ENCODE data around the gene DOCK10.
A peak's percentile ranks its signal among the peaks of the same experiment; 100 is the strongest.

Gene DOCK10

GRCh38 chr2:224837066-224837465, 205.2 kb downstream of the DOCK10 start:
- H3K4me1 ChIP-seq (ENCODE audit: control insufficient read depth, insufficient read depth, low read length, poor library complexity, severe bottlenecking), result peaks cover 4% of the 10 kb centered on the region
- no peak overlapping the region for H3K27ac ChIP-seq (ENCODE audit: low read depth, low read length, severe bottlenecking)
- no peak overlapping the region for H3K4me3 ChIP-seq (ENCODE audit: extremely low read depth, insufficient read depth, low read length, poor library complexity, severe bottlenecking)
- no peaks in the 10 kb centered on the region for H3K9me3 ChIP-seq (ENCODE audit: control insufficient read depth, low read length)
- 100% methylated on average over 2 of the region's 2 CpGs for WGBS, 2 experiments (ENCODE audit: insufficient coverage in 2 of 2)
- no peaks in the 10 kb centered on the region for H3K36me3 ChIP-seq (ENCODE audit: control insufficient read depth, insufficient read depth, low read length)

DNA sequence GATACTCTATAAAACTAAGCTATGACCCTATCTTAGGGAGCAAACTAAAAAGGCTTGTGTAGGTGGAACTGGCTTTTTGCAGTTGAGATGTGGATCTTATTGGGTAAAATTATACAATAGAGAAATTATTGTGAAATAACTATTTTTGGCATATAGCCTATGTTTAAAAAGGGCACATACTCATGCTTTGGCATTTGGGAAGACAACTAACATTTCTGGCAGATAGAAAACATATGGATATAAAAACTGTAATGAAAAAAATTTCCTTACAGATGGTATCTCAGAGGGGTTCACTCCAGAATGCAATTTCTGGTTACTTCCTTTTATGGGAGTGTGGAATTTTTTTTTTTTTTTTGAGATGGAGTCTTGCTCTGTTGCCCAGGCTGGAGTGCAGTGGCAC, 206.0 kb downstream of the DOCK10 start:
- H3K4me1 ChIP-seq (ENCODE audit: control insufficient read depth, insufficient read depth, low read length, poor library complexity, severe bottlenecking), result peaks cover 4% of the 10 kb centered on the region
- no peak overlapping the region for H3K27ac ChIP-seq (ENCODE audit: low read depth, low read length, severe bottlenecking)
- no peaks in the 10 kb centered on the region for H3K9me3 ChIP-seq (ENCODE audit: control insufficient read depth, low read length)
- no peak overlapping the region for H3K4me3 ChIP-seq (ENCODE audit: extremely low read depth, insufficient read depth, low read length, poor library complexity, severe bottlenecking)
- no peaks in the 10 kb centered on the region for H3K36me3 ChIP-seq (ENCODE audit: control insufficient read depth, insufficient read depth, low read length)

DNA sequence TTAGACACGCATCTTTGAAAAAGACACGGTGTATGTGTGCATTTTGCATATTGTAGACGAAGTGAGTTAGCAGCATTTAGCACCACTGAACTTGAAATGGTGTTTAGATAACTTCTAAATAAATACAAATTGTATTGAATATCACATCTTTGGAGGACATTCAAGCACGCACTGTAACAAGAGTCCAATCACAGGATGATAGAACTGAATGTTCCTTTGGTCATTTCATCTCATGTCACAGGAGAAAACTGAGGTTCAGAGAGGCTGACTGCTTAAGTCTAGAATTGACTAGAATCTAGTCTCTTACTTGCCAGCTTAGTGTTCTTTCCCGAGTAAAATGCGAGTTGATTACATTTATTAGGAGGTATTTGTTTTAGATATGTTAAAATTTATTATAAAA, 206.9 kb downstream of the DOCK10 start:
- Histone ChIP-seq H3K4me1 (ENCODE audit: control insufficient read depth, insufficient read depth, low read length, poor library complexity, severe bottlenecking) (peaks cover 4% of the 10 kb centered on the region), H3K36me3 (ENCODE audit: control insufficient read depth, insufficient read depth, low read length) (no peaks in the 10 kb centered on the region), H3K9me3 (ENCODE audit: control insufficient read depth, low read length) (no peaks in the 10 kb centered on the region), H3K4me3 (ENCODE audit: extremely low read depth, insufficient read depth, low read length, poor library complexity, severe bottlenecking) (no peak overlapping the region), H3K27ac (ENCODE audit: low read depth, low read length, severe bottlenecking) (no peak overlapping the region)
- WGBS, 2 experiments (ENCODE audit: insufficient coverage in 2 of 2), result 80 to 100% methylated on average over 1 to 4 of the region's 6 CpGs

GRCh38 chr2:224833986-224834385, 208.3 kb downstream of the DOCK10 start:
- peaks cover 4% of the 10 kb centered on the region for H3K4me1 ChIP-seq (ENCODE audit: control insufficient read depth, insufficient read depth, low read length, poor library complexity, severe bottlenecking)
- no peak overlapping the region for H3K27ac ChIP-seq (ENCODE audit: low read depth, low read length, severe bottlenecking)
- H3K36me3 ChIP-seq (ENCODE audit: control insufficient read depth, insufficient read depth, low read length), result no peaks in the 10 kb centered on the region
- WGBS, 2 experiments (ENCODE audit: insufficient coverage in 2 of 2), result 67% methylated on average over 1 of the region's 2 CpGs; no CpG with 5 or more reads in 1 of the 2 experiments
- H3K4me3 ChIP-seq (ENCODE audit: extremely low read depth, insufficient read depth, low read length, poor library complexity, severe bottlenecking), result no peak overlapping the region
- H3K9me3 ChIP-seq (ENCODE audit: control insufficient read depth, low read length), result no peaks in the 10 kb centered on the region

DNA sequence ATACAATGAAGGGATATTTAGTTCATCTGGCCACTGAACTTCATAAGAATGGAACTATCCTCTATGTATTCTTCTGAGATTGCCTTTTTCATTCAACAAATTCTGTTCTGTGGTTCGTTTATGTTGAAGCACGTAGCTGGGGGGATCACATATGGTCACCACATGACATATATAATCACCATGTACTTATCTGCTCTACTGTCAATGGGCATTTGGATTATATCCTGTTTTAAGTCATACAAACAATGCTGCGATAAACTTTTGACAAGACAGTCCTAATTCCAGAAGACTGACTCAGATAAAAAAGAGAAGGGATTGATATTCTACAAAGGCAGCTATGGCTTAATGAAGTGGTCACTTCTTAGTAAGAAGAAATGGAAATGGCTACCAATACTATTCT, 210.1 kb downstream of the DOCK10 start:
- H3K27ac ChIP-seq (ENCODE audit: low read depth, low read length, severe bottlenecking), result no peak overlapping the region
- no peaks in the 10 kb centered on the region for H3K36me3 ChIP-seq (ENCODE audit: control insufficient read depth, insufficient read depth, low read length)
- H3K4me3 ChIP-seq (ENCODE audit: extremely low read depth, insufficient read depth, low read length, poor library complexity, severe bottlenecking), result no peak overlapping the region
- H3K9me3 ChIP-seq (ENCODE audit: control insufficient read depth, low read length), result no peaks in the 10 kb centered on the region
- no peaks in the 10 kb centered on the region for H3K4me1 ChIP-seq (ENCODE audit: control insufficient read depth, insufficient read depth, low read length, poor library complexity, severe bottlenecking)
- WGBS, 2 experiments (ENCODE audit: insufficient coverage in 2 of 2), result 82% methylated on average over 2 of the region's 3 CpGs; no CpG with 5 or more reads in 1 of the 2 experiments

DNA sequence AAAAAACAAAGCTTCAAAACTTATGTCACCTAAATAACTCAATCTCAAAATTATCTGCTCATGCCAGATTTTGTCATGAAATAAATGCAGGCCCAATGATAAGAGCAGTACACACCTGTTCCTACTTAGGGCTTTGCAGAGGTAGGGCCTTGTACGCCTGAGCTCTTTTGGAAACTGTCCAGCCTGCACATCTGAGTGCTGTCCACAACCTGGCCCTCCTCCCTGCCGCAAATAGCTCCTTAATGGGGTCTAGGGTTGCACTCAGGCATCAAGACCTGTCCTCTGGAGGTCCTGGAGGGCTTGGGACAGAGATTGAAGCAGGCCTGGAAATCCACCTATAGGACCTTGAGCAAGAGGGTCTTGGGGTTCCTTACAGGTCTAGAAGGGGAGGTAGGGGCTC, 210.7 kb downstream of the DOCK10 start:
- Histone ChIP-seq H3K4me1 (ENCODE audit: control insufficient read depth, insufficient read depth, low read length, poor library complexity, severe bottlenecking) (no peaks in the 10 kb centered on the region), H3K9me3 (ENCODE audit: control insufficient read depth, low read length) (no peaks in the 10 kb centered on the region)
- 27 to 79% methylated on average over 1 to 2 of the region's 2 CpGs for WGBS, 2 experiments (ENCODE audit: insufficient coverage in 2 of 2)

DNA sequence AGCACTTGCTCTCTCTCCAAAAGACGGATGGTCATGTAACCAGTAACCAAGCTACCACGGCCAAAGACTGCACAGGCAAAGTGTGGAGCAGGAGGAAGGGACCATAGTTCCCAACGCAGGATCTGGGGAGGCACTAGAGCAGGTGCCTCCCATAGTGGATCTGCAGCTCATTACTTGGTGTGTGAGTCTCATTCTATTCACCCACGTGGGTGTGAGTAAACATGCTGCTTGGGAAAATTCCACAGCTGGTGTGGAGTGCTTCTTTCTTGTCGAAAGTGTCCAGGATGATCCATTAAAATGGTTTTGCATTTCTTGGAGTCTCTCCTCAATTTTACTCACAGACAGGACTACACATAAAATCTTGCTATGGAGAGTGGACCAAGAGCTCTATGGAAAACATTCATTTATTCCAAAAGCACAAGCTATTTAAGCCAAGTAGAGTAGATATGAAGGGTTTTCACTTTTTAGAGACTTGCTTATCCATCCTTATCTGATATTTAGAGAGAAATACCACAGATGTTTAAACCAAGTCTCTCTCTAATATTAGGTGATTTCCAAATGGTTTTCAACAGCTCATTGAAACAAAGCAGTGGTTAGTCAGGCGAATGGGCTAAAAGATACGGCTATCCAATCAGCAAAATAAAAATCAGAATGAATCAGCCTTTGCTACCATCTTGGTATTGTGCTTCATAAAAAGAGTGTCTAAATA, 221.8 kb downstream of the DOCK10 start:
- Histone ChIP-seq H3K9me3 (ENCODE audit: control insufficient read depth, low read length) (no peaks in the 10 kb centered on the region), H3K4me3 (ENCODE audit: extremely low read depth, insufficient read depth, low read length, poor library complexity, severe bottlenecking) (no peak overlapping the region), H3K27ac (ENCODE audit: low read depth, low read length, severe bottlenecking) (no peak overlapping the region), H3K4me1 (ENCODE audit: control insufficient read depth, insufficient read depth, low read length, poor library complexity, severe bottlenecking) (peaks cover 26% of the 10 kb centered on the region), H3K36me3 (ENCODE audit: control insufficient read depth, insufficient read depth, low read length) (no peaks in the 10 kb centered on the region)
- WGBS, 2 experiments (ENCODE audit: insufficient coverage in 2 of 2), result 88 to 90% methylated on average over 5 to 6 of the region's 7 CpGs

More for the DNA sequence above, 210.7 kb downstream of the DOCK10 start:
- no peak overlapping the region for H3K4me3 ChIP-seq (ENCODE audit: extremely low read depth, insufficient read depth, low read length, poor library complexity, severe bottlenecking)
- H3K36me3 ChIP-seq (ENCODE audit: control insufficient read depth, insufficient read depth, low read length), result no peaks in the 10 kb centered on the region
- no peak overlapping the region for H3K27ac ChIP-seq (ENCODE audit: low read depth, low read length, severe bottlenecking)

- no peaks in the 10 kb centered on the region for H3K9me3 ChIP-seq (ENCODE audit: control insufficient read depth, low read length)
- peaks cover 26% of the 10 kb centered on the region for H3K4me1 ChIP-seq (ENCODE audit: control insufficient read depth, insufficient read depth, low read length, poor library complexity, severe bottlenecking)
- 80% methylated on average over 1 of the region's 2 CpGs; no CpG with 5 or more reads in 1 of the 2 experiments for WGBS, 2 experiments (ENCODE audit: insufficient coverage in 2 of 2)
- peaks cover 4% of the 10 kb centered on the region for H3K36me3 ChIP-seq (ENCODE audit: control insufficient read depth, insufficient read depth, low read length)
- no peak overlapping the region for H3K27ac ChIP-seq (ENCODE audit: low read depth, low read length, severe bottlenecking)
- H3K4me3 ChIP-seq (ENCODE audit: extremely low read depth, insufficient read depth, low read length, poor library complexity, severe bottlenecking), result no peak overlapping the region
These were observed 223.2 kb downstream of the DOCK10 start for GRCh38 chr2:224819075-224819474.

DNA sequence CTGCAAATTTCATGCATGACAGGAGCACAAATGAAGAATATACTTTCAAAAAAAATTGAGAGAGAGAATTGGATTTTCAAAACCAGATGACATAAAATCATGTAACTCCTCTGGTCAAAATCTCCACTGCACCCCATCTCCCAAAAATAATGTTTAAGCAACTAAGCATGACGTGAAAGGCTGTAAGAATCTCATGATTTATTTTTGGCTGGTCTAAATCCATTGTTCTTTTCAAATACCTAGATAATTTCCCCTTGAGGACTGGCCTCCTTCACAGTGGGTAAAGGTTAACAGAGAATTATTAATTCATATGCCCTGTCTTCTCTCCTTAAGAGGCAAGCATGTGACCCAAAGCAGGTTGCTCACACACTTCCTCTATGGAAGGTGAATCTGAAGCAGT, 224.6 kb downstream of the DOCK10 start:
- 100% methylated on average over 1 of the region's 1 CpG; no CpG with 5 or more reads in 1 of the 2 experiments for WGBS, 2 experiments (ENCODE audit: insufficient coverage in 2 of 2)
- no peak overlapping the region for H3K27ac ChIP-seq (ENCODE audit: low read depth, low read length, severe bottlenecking)
- peaks cover 26% of the 10 kb centered on the region for H3K4me1 ChIP-seq (ENCODE audit: control insufficient read depth, insufficient read depth, low read length, poor library complexity, severe bottlenecking)
- H3K4me3 ChIP-seq (ENCODE audit: extremely low read depth, insufficient read depth, low read length, poor library complexity, severe bottlenecking), result no peak overlapping the region
- no peaks in the 10 kb centered on the region for H3K9me3 ChIP-seq (ENCODE audit: control insufficient read depth, low read length)
- peaks cover 4% of the 10 kb centered on the region for H3K36me3 ChIP-seq (ENCODE audit: control insufficient read depth, insufficient read depth, low read length)

- WGBS, 2 experiments (ENCODE audit: insufficient coverage in 2 of 2), result no CpG with 5 or more reads among the region's 4 CpGs
These were observed 225.5 kb downstream of the DOCK10 start for GRCh38 chr2:224816816-224817215.

GRCh38 chr2:224813578-224813977, 228.7 kb downstream of the DOCK10 start:
- no peak overlapping the region for H3K4me3 ChIP-seq (ENCODE audit: extremely low read depth, insufficient read depth, low read length, poor library complexity, severe bottlenecking)
- H3K4me1 ChIP-seq (ENCODE audit: control insufficient read depth, insufficient read depth, low read length, poor library complexity, severe bottlenecking), result peaks cover 18% of the 10 kb centered on the region
- H3K9me3 ChIP-seq (ENCODE audit: control insufficient read depth, low read length), result no peaks in the 10 kb centered on the region
- H3K36me3 ChIP-seq (ENCODE audit: control insufficient read depth, insufficient read depth, low read length), result peaks cover 4% of the 10 kb centered on the region
- no peak overlapping the region for H3K27ac ChIP-seq (ENCODE audit: low read depth, low read length, severe bottlenecking)
- no CpG with 5 or more reads among the region's 1 CpG for WGBS, 2 experiments (ENCODE audit: insufficient coverage in 2 of 2)

More at GRCh38 chr2:224816816-224817215, 225.5 kb downstream of the DOCK10 start:
- Histone ChIP-seq H3K36me3 (ENCODE audit: control insufficient read depth, insufficient read depth, low read length) (peaks cover 4% of the 10 kb centered on the region), H3K9me3 (ENCODE audit: control insufficient read depth, low read length) (no peaks in the 10 kb centered on the region), H3K4me1 (ENCODE audit: control insufficient read depth, insufficient read depth, low read length, poor library complexity, severe bottlenecking) (peaks cover 26% of the 10 kb centered on the region), H3K4me3 (ENCODE audit: extremely low read depth, insufficient read depth, low read length, poor library complexity, severe bottlenecking) (no peak overlapping the region), H3K27ac (ENCODE audit: low read depth, low read length, severe bottlenecking) (peak overlapping the region; percentile 39)
